Measurements from ENCODE around the gene LIN54.
"Not testable (repeated sequence)": the region's sequence is repeated elsewhere in the genome, so short reads cannot be mapped to it uniquely, and the experiment has no call there.

The LIN54 gene

GRCh38 chr4:82921795-82922194, 88.8 kb downstream of the LIN54 start:
- no peaks in the 10 kb centered on the region for H3K27me3 ChIP-seq (ENCODE audit: insufficient read depth, low read depth, severe bottlenecking)
- TF ChIP-seq, protein P1, sequence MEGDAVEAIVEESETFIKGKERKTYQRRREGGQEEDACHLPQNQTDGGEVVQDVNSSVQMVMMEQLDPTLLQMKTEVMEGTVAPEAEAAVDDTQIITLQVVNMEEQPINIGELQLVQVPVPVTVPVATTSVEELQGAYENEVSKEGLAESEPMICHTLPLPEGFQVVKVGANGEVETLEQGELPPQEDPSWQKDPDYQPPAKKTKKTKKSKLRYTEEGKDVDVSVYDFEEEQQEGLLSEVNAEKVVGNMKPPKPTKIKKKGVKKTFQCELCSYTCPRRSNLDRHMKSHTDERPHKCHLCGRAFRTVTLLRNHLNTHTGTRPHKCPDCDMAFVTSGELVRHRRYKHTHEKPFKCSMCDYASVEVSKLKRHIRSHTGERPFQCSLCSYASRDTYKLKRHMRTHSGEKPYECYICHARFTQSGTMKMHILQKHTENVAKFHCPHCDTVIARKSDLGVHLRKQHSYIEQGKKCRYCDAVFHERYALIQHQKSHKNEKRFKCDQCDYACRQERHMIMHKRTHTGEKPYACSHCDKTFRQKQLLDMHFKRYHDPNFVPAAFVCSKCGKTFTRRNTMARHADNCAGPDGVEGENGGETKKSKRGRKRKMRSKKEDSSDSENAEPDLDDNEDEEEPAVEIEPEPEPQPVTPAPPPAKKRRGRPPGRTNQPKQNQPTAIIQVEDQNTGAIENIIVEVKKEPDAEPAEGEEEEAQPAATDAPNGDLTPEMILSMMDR (IDR thresholded peaks at IDR 0.05; ENCODE audit: low read depth, low read length), result no peak
- peaks cover 11% of the 10 kb centered on the region for H3K36me3 ChIP-seq
- no peak overlapping the region for H3K27ac ChIP-seq
- H3K4me3 ChIP-seq (ENCODE audit: low read depth, low read length), result no peak overlapping the region
- H3K9me3 ChIP-seq (ENCODE audit: severe bottlenecking), result no peaks in the 10 kb centered on the region
- no peak for DNase-seq

- no peak overlapping the region for H3K4me3 ChIP-seq (ENCODE audit: low read depth, low read length)
- no peak overlapping the region for H3K27ac ChIP-seq
- no peak for DNase-seq
- H3K9me3 ChIP-seq (ENCODE audit: severe bottlenecking), result no peaks in the 10 kb centered on the region
- peaks cover 15% of the 10 kb centered on the region for H3K36me3 ChIP-seq
- H3K27me3 ChIP-seq (ENCODE audit: insufficient read depth, low read depth, severe bottlenecking), result no peaks in the 10 kb centered on the region
- TF ChIP-seq, protein P1 (IDR thresholded peaks at IDR 0.05; ENCODE audit: low read depth, low read length), result no peak
These were observed 91.2 kb downstream of the LIN54 start for GRCh38 chr4:82919386-82919785.

GRCh38 chr4:82918091-82918490, 92.5 kb downstream of the LIN54 start:
- no peak for DNase-seq
- no peak overlapping the region for H3K4me3 ChIP-seq (ENCODE audit: low read depth, low read length)
- H3K27ac ChIP-seq, result no peak overlapping the region

GRCh38 chr4:82913968-82914367, 96.7 kb downstream of the LIN54 start:
- not testable (repeated sequence) for H3K4me3 ChIP-seq (ENCODE audit: low read depth, low read length); DNase-seq; H3K9me3 ChIP-seq (ENCODE audit: severe bottlenecking); H3K27me3 ChIP-seq (ENCODE audit: insufficient read depth, low read depth, severe bottlenecking); H3K27ac ChIP-seq
- H3K36me3 ChIP-seq, result peaks cover 26% of the 10 kb centered on the region

More at GRCh38 chr4:82918091-82918490, 92.5 kb downstream of the LIN54 start:
- peaks cover 15% of the 10 kb centered on the region for H3K36me3 ChIP-seq
- TF ChIP-seq, protein P1 (IDR thresholded peaks at IDR 0.05; ENCODE audit: low read depth, low read length), result no peak
- H3K27me3 ChIP-seq (ENCODE audit: insufficient read depth, low read depth, severe bottlenecking), result no peaks in the 10 kb centered on the region
- no peaks in the 10 kb centered on the region for H3K9me3 ChIP-seq (ENCODE audit: severe bottlenecking)

DNA sequence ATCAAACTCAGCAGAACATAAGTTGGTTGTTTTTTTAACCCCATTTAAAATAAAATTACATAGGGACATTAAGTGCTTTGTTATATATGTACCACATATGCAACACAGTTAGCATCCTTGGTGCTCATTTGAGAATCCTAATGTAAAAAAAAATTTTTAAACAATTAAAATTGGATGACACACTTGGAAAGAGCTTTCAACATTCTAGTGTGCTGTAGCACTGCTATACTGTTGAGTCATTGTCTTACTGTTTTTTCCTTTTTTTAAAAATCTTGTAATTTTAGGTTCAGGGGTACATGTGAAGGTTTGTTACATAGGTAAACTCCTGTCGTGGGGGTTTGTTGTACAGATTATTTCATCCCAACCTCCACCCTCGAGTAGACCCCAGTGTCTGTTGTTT, 97.3 kb downstream of the LIN54 start:
- DNase-seq, result no peak
- no peak overlapping the region for H3K27ac ChIP-seq
- TF ChIP-seq, protein P1 (IDR thresholded peaks at IDR 0.05; ENCODE audit: low read depth, low read length), result no peak
- H3K27me3 ChIP-seq (ENCODE audit: insufficient read depth, low read depth, severe bottlenecking), result no peaks in the 10 kb centered on the region
- no peak overlapping the region for H3K4me3 ChIP-seq (ENCODE audit: low read depth, low read length)
- H3K9me3 ChIP-seq (ENCODE audit: severe bottlenecking), result no peaks in the 10 kb centered on the region
- H3K36me3 ChIP-seq, result peaks cover 30% of the 10 kb centered on the region

DNA sequence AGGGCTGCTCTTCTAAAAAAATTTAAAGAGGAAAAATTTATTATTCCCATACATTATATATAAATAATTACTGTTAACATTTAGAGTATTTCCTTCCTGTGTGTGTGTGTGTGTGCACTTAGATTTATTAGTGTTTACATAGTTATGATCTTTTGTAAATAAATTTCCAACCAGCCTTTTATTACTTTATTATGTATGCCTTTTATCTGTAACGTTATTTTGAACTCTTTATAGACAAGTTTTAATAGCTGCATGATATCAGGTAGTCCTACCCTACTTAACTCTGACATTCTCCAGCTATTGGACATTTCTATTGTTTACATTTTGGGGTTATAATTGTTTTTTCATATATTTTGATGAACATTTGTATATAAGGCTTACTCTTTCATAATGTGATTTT, 101.3 kb downstream of the LIN54 start:
- TF ChIP-seq, protein P1 (IDR thresholded peaks at IDR 0.05; ENCODE audit: low read depth, low read length), result no peak
- Histone ChIP-seq H3K27ac (no peak overlapping the region), H3K4me3 (ENCODE audit: low read depth, low read length) (no peak overlapping the region), H3K27me3 (ENCODE audit: insufficient read depth, low read depth, severe bottlenecking) (no peaks in the 10 kb centered on the region), H3K36me3 (peaks cover 42% of the 10 kb centered on the region), H3K9me3 (ENCODE audit: severe bottlenecking) (no peaks in the 10 kb centered on the region)
- no peak for DNase-seq
